ENCODE data around the gene TMEM165.

DNA sequence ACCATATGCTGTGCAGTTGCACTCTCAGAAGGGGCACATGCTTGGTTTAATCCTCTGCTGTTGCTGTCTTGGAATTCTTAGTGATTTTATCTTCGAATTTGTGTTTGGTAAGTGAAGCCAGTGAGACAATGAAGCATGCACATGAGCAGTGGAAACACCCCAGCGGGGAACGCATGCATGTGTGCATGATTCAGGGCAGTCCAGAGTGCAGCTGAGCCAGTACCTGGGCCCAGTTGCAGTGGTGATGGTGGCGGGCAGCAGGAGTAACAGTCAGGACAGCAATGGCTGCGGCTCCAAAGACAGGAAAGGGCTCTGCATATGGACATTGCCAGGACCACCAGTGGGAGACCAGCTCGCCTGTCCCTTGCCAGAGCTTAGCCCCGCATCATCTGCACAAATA lies 14.3 kb upstream of the TMEM165 start:
- no peak for TF ChIP-seq POLR2A (IDR thresholded peaks at IDR 0.05)
- no peak for TF ChIP-seq EP300 (IDR thresholded peaks at IDR 0.05)
